K562 (cell line): Measurements from ENCODE around the gene GEMIN8. TPM values are rescaled to one million over a fixed set of nuclear protein-coding genes. Genes with fewer than 3 reads are reported as not detected.

Source experiments
- ATAC-seq: fragments of 200-7000 bp; cut with Tn5 transposase; 3 replicates; pipeline ENCODE4 v1.9.1; 2020; ENCODE audit warnings: moderate library complexity
- BruUV-seq: library from RNA; stranded (reverse); fragments of 400-500 nt; replicated peaks from 2 replicates; lab custom pipeline; 2021; lab: Mats Ljungman, UMichigan
- CTCF ChIA-PET: fragments of 300-600 bp; formaldehyde crosslinking; extraction: SDS; loops from one replicate; lab custom pipeline; 2021; ENCODE audit warnings: low intra/inter-chr PET ratio; lab: Yijun Ruan, JAX
- POLR2A ChIA-PET: fragments of 300-600, 350-650 bp; sonication (Branson Sonifier 250); formaldehyde crosslinking; extraction: SDS; loops from one replicate; lab custom pipeline; 2021; ENCODE audit warnings: antibody characterized with exemption, inconsistent platforms; lab: Yijun Ruan, JAX
- DNase-seq, 4 experiments: peaks; one replicate each; pipeline versions ENCODE4 v3.0.0 to v3.0.0-alpha.2; 2011 to 2018; ENCODE audit warnings: low spot score in 3 of 4, mixed read lengths in 3 of 4; ENCODE audit errors: extremely low read depth in 1 of 4
- FAIRE-seq: peaks from 2 replicates; lab custom pipeline; 2011; peaks lifted over from hg19 to GRCh38; lab: Jason Lieb, UNC
- H2AFZ ChIP-seq: 2 replicates; pipeline ENCODE4 v1.6.0; 2011; ENCODE audit warnings: low read depth, low read length, control low read depth, inconsistent platforms
- H3K27ac ChIP-seq: fragments of 200-600 bp; 3 replicates; pipeline ENCODE4 v1.8.0; 2011; ENCODE audit warnings: low read depth, mild to moderate bottlenecking, control low read depth, inconsistent platforms, low read length, moderate library complexity, mixed read lengths; ENCODE audit errors: extremely low read depth
- H3K27me3 ChIP-seq, 2 experiments: fragments of 300-600 bp in 1 of 2; 2 replicates in 1 of 2; 3 replicates in 1 of 2; pipeline versions ENCODE4 v1.6.0 to v1.8.0; 2011; ENCODE audit warnings: inconsistent platforms in 2 of 2, low read length in 2 of 2, mild to moderate bottlenecking in 1 of 2, mixed read lengths in 1 of 2, moderate library complexity in 1 of 2; ENCODE audit not compliant: control insufficient read depth in 2 of 2, insufficient read depth in 2 of 2
- H3K36me3 ChIP-seq: fragments of 300-600 bp; 3 replicates; pipeline ENCODE4 v1.8.0; 2011; ENCODE audit warnings: mild to moderate bottlenecking, low read length, inconsistent platforms; ENCODE audit not compliant: control insufficient read depth, insufficient read depth
- H3K4me1 ChIP-seq, 2 experiments: fragments of 200-600 bp in 1 of 2; replicated peaks in 1 of 2; 2 replicates in 1 of 2; 3 replicates in 1 of 2; pipeline versions ENCODE4 v1.5.1 to v1.8.0; 2011; ENCODE audit warnings: inconsistent platforms in 2 of 2, low read length in 2 of 2, mild to moderate bottlenecking in 1 of 2, mixed read lengths in 1 of 2, moderate library complexity in 1 of 2; ENCODE audit not compliant: control insufficient read depth in 2 of 2, insufficient read depth in 2 of 2
- H3K4me2 ChIP-seq: 2 replicates; pipeline ENCODE4 v1.6.1; 2011; ENCODE audit warnings: low read length, control low read depth, inconsistent platforms, mixed read lengths; ENCODE audit not compliant: insufficient read depth
- H3K4me3 ChIP-seq: fragments of 200-600 bp; sonication (generic), shearing (Covaris generic); 2 replicates; pipeline ENCODE4 v1.5.1; 2016; ENCODE audit warnings: control low read depth, inconsistent platforms
- H3K79me2 ChIP-seq: fragments of 200-600 bp; 3 replicates; pipeline ENCODE4 v1.8.0; 2011; ENCODE audit warnings: low read length, inconsistent platforms; ENCODE audit not compliant: control insufficient read depth, insufficient read depth
- H3K9ac ChIP-seq, 2 experiments: 2 replicates each; pipeline versions ENCODE4 v1.6.0 to v1.6.1; 2011; ENCODE audit warnings: low read depth in 2 of 2, low read length in 2 of 2, control low read depth in 1 of 2, inconsistent platforms in 1 of 2, mild to moderate bottlenecking in 1 of 2, mixed read lengths in 1 of 2; ENCODE audit not compliant: insufficient read depth in 1 of 2
- H3K9me1 ChIP-seq: one replicate; pipeline ENCODE4 v1.6.0; 2011; ENCODE audit warnings: inconsistent platforms, mild to moderate bottlenecking, low read length, moderate library complexity; ENCODE audit not compliant: control insufficient read depth, insufficient read depth
- H3K9me3 ChIP-seq: replicated peaks from 2 replicates; pipeline ENCODE4 v1.5.1; 2011; ENCODE audit warnings: low read depth, low read length, inconsistent platforms; ENCODE audit not compliant: control insufficient read depth, insufficient read depth
- H4K20me1 ChIP-seq: replicated peaks from 2 replicates; pipeline ENCODE4 v1.6.1; 2011; ENCODE audit warnings: low read length, inconsistent platforms, mixed read lengths; ENCODE audit not compliant: control insufficient read depth, insufficient read depth
- CCAR2 ChIP-seq: fragments of 200-400 bp; formaldehyde crosslinking; IDR thresholded peaks from 2 replicates; pipeline ENCODE4 v1.6.1; 2017; ENCODE audit warnings: mild to moderate bottlenecking, low read depth, low read length
- MECOM ChIP-seq: fragments of 250-450 bp; sonication (Bioruptor Pico); IDR thresholded peaks from 2 replicates; pipeline ENCODE4 v1.8.0; 2022; ENCODE audit warnings: inconsistent platforms
- PPARD ChIP-seq: fragments of 250-450 bp; sonication (Bioruptor Pico); IDR thresholded peaks from 2 replicates; pipeline ENCODE4 v1.8.0; 2022; ENCODE audit warnings: inconsistent platforms, mild to moderate bottlenecking, moderate library complexity
- SETDB1 ChIP-seq: IDR thresholded peaks from one replicate; pipeline ENCODE4 v1.6.1; 2012; ENCODE audit warnings: low read length, control low read depth, inconsistent platforms
- SNIP1 ChIP-seq: fragments of 450-650 bp; IDR thresholded peaks from 2 replicates; pipeline ENCODE4 v1.7.1; 2017; ENCODE audit warnings: low read depth, mild to moderate bottlenecking
- TBP ChIP-seq: optimal IDR thresholded peaks from 2 replicates; pipeline ENCODE3; 2011; ENCODE audit warnings: low read depth, low read length, improper control_type of control experiment
- TFE3 ChIP-seq: fragments of 450-650 bp; formaldehyde crosslinking; IDR thresholded peaks from 2 replicates; pipeline ENCODE4 v1.4.0; 2020; ENCODE audit warnings: mild to moderate bottlenecking, mixed read lengths
- THAP7 ChIP-seq: fragments of 250-450 bp; sonication (Bioruptor Pico); IDR thresholded peaks from 2 replicates; pipeline ENCODE4 v1.5.0; 2021
- U2AF2 ChIP-seq: fragments of 200-400 bp; formaldehyde crosslinking; optimal IDR thresholded peaks from 2 replicates; pipeline ENCODE3; 2017; ENCODE audit warnings: low read depth, mild to moderate bottlenecking, low read length
- YY1 ChIP-seq, 3 experiments: IDR thresholded peaks; 2 replicates each; pipeline ENCODE4 v1.6.1; 2011; ENCODE audit warnings: low read length in 2 of 3, mild to moderate bottlenecking in 2 of 3, moderate library complexity in 2 of 3, borderline replicate concordance in 1 of 3, control low read depth in 1 of 3, low read depth in 1 of 3; ENCODE audit not compliant: insufficient read depth in 3 of 3, insufficient replicate concordance in 2 of 3, control insufficient read depth in 1 of 3, insufficient read length in 1 of 3; ENCODE audit errors: extremely low read depth in 1 of 3
- ZBTB9 ChIP-seq: fragments of 450-650 bp; formaldehyde crosslinking; IDR thresholded peaks from 2 replicates; pipeline ENCODE4 v1.4.0; 2020; ENCODE audit warnings: mild to moderate bottlenecking, moderate library complexity
- ZKSCAN3 ChIP-seq: fragments of 250-450 bp; sonication (Bioruptor Pico); IDR thresholded peaks from 2 replicates; pipeline ENCODE4 v1.4.0; 2020
- ZNF263 ChIP-seq: sonication (generic); formaldehyde crosslinking; IDR thresholded peaks from 2 replicates; pipeline ENCODE4 v1.8.0; 2022; ENCODE audit warnings: mild to moderate bottlenecking, missing genetic modification reagents, borderline replicate concordance
- ZNF830 ChIP-seq: fragments of 250-450 bp; sonication (Bioruptor Pico); IDR thresholded peaks from 2 replicates; pipeline ENCODE4 v1.5.0; 2021; ENCODE audit warnings: mild to moderate bottlenecking
- WGBS: fragments of 100-300 bp; shearing (Covaris generic); methylation state at CpG from one replicate; pipeline ENCODE4 v1.1.6; 2016; ENCODE audit warnings: low coverage, mixed read lengths; ENCODE audit not compliant: insufficient coverage; ENCODE audit errors: missing lambda C conversion rate; 5-methylcytosine and 5-hydroxymethylcytosine counted together
- in situ Hi-C: fragments of 300-500 bp; cut with MboI; formaldehyde crosslinking; loops from 4 replicates; pipeline ENCODE4 v1.15.0; 2018; ENCODE audit warnings: inconsistent platforms, mixed read lengths
- intact Hi-C: fragments of 100-400 bp; cut with micrococcal nuclease; formaldehyde crosslinking; loops from 2 replicates; pipeline ENCODE4 v1.14.2; 2022
- polyA plus RNA-seq, 8 experiments: library from polyadenylated mRNA; depleted of rRNA in 4 of 8; stranded (reverse) in 5 of 8; unstranded in 3 of 8; fragments of >200 nt; fragmentation: Nextera tagmentation in 2 of 8; fragmentation: Illumina TruSeq in 1 of 8; extraction: Ambion mirVana in 2 of 8; extraction: Trizol in 1 of 8; gene quantifications; 2 replicates each; pipeline versions ENCODE4 v1.2.1 to v1.2.3, GENCODE V29; 2011 to 2014; ENCODE audit warnings: inconsistent platforms in 1 of 8, missing spikeins in 1 of 8
- total RNA-seq, 7 experiments: library from RNA; depleted of rRNA in 6 of 7; stranded (reverse); fragments of >200 nt in 6 of 7; fragmentation: Illumina TruSeq in 2 of 7; extraction: Trizol in 2 of 7; gene quantifications; 2 replicates each; pipeline versions ENCODE4 v1.2.1 to v1.2.3, GENCODE V29; 2011 to 2021; ENCODE audit warnings: low replicate concordance in 1 of 7

GEMIN8 gene
- total and polyA plus RNA-seq, 9 of the 15 experiments (the other 6 are each of a cell fraction or from before 2014, with no cell fraction given) = 10.9 to 29.1 (median 16.9) TPM

- Histone ChIP-seq H3K4me3 (no peak overlapping the region), H3K4me1 (no peaks in the 10 kb centered on the region), H2AFZ (no peak overlapping the region), H4K20me1 (no peaks in the 10 kb centered on the region), H3K9me3 (no peaks in the 10 kb centered on the region), H3K9me1 (no peaks in the 10 kb centered on the region), H3K4me2 (no peak overlapping the region), H3K9ac (no peak overlapping the region), H3K27me3 (peaks cover 0 to 4% of the 10 kb centered on the region in 2 experiments; a peak in 1 of 5 replicates), H3K27ac (no peak overlapping the region), H3K79me2 (no peaks in the 10 kb centered on the region), H3K36me3 (no peaks in the 10 kb centered on the region)
- DNase-seq (no peak), FAIRE-seq (no peak), ATAC-seq (no peak)
- BruUV-seq = no TSS peak
- in situ Hi-C loops = no loop called here
- POLR2A ChIA-PET = no interaction called here
- CTCF ChIA-PET = no interaction called here
- WGBS = 0% methylated on average over 3 of the region's 3 CpGs
- intact Hi-C loops = no loop called here
- TF ChIP-seq ZNF830 (CRISPR knock-in tag) (no peak), MECOM (CRISPR knock-in tag) (no peak), U2AF2 (no peak), THAP7 (CRISPR knock-in tag) (no peak), SETDB1 (no peak), ZNF263 (CRISPR knock-in tag) (no peak), ZBTB9 (no peak), YY1 (IDR thresholded peaks at IDR 0.05; ENCODE audit: borderline replicate concordance in 1 of 3, control insufficient read depth in 1 of 3, extremely low read depth in 1 of 3, insufficient read depth in 3 of 3, insufficient read length in 1 of 3, insufficient replicate concordance in 2 of 3, low read depth in 1 of 3, low read length in 2 of 3) (no peak), CCAR2 (no peak), TFE3 (CRISPR knock-in tag) (no peak), SNIP1 (no peak), PPARD (CRISPR knock-in tag) (no peak), ZKSCAN3 (no peak), TBP (no peak)
Observed at GRCh38 chrX:13990126-13990800, 39.4 kb downstream of the GEMIN8 start.
